Esophagus squamous epithelium (tissue), 4 donors: ENCODE data around the gene PANK4.

Source experiments
- POLR2A ChIP-seq, 4 donors: fragments of 450-650 bp; IDR thresholded peaks; one replicate each; pipeline ENCODE4 v1.6.1; 2017; ENCODE audit warnings: antibody characterized with exemption in 4 of 4, mild to moderate bottlenecking in 4 of 4, moderate library complexity in 3 of 4
- TF ChIP-seq, protein P1 (sequence below), 6 experiments: fragments of 450-650 bp in 4 of 6; fragments of 200-600 bp in 2 of 6; sonication (generic) in 2 of 6; IDR thresholded peaks; one replicate each; pipeline ENCODE4 v1.5.1; 2016 to 2019; ENCODE audit warnings: antibody characterized with exemption in 6 of 6, mild to moderate bottlenecking in 4 of 6, moderate library complexity in 4 of 6

DNA sequence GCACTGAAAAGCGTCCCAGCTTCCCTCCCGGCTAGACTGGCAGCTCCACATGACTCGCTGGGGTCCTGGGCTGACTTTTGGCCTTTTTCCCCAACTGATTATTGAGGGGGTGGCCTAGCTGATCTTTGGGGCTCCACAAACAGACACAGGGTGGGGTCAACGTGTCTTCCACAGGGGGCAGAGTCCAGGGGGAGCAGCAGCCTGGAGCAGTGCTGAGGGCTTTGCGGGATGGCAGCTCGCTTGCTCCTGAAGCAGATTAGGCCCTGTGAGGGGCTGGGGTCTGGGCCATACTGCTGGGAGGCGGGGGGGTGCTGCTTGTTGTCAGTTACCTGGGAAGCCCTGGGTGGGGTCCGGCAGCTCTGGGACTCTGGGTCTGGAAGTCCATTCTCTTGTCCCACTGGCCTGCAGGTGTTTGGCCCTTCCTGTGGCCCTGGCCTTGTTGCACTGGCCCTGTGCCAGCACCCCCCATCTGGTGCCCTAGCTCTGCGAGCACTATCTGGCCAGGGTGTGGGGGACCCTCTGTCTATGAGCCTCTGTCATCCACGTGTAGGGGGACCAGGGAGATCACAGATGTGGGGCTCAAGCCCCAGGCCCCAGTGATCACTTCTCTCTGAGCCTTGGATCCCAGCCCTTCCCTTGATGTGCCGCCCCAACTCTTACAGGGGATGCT, 16.0 kb upstream of the PANK4 start:
- TF ChIP-seq, protein P1, sequence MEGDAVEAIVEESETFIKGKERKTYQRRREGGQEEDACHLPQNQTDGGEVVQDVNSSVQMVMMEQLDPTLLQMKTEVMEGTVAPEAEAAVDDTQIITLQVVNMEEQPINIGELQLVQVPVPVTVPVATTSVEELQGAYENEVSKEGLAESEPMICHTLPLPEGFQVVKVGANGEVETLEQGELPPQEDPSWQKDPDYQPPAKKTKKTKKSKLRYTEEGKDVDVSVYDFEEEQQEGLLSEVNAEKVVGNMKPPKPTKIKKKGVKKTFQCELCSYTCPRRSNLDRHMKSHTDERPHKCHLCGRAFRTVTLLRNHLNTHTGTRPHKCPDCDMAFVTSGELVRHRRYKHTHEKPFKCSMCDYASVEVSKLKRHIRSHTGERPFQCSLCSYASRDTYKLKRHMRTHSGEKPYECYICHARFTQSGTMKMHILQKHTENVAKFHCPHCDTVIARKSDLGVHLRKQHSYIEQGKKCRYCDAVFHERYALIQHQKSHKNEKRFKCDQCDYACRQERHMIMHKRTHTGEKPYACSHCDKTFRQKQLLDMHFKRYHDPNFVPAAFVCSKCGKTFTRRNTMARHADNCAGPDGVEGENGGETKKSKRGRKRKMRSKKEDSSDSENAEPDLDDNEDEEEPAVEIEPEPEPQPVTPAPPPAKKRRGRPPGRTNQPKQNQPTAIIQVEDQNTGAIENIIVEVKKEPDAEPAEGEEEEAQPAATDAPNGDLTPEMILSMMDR (IDR thresholded peaks at IDR 0.05), result no peak
- TF ChIP-seq POLR2A (IDR thresholded peaks at IDR 0.05), result no peak
